Gastroesophageal sphincter (tissue), 4 donors: ENCODE data around the gene CRABP2. TPM values are rescaled to one million over a fixed set of nuclear protein-coding genes. Genes with fewer than 3 reads are reported as not detected.

Experiments
- ATAC-seq: fragments of 150-250 bp; one replicate; pipeline ENCODE4 v1.9.1; 2016; ENCODE audit warnings: mild to moderate bottlenecking, moderate library complexity
- H3K27ac ChIP-seq, 4 donors: fragments of 200-600 bp; sonication (generic) in 3 of 4; 1 replicate in 3 of 4; 2 replicates in 1 of 4; pipeline ENCODE4 v1.5.1; 2016 to 2019
- H3K27me3 ChIP-seq: fragments of 200-600 bp; sonication (generic); one replicate; pipeline ENCODE4 v1.5.1; 2019
- H3K36me3 ChIP-seq, 2 donors: fragments of 200-600 bp; sonication (generic); one replicate each; pipeline ENCODE4 v1.5.1; 2019; ENCODE audit warnings: control low read depth in 1 of 2
- H3K4me1 ChIP-seq, 3 donors: fragments of 200-600 bp; sonication (generic); 1 replicate in 2 of 3; 2 replicates in 1 of 3; pipeline ENCODE4 v1.5.1; 2016 to 2019; ENCODE audit warnings: control low read depth in 2 of 3
- H3K4me3 ChIP-seq, 2 donors: fragments of 200-600 bp; sonication (generic); one replicate each; pipeline ENCODE4 v1.5.1; 2019; ENCODE audit warnings: mild to moderate bottlenecking in 1 of 2, moderate library complexity in 1 of 2
- H3K9me3 ChIP-seq, 3 donors: fragments of 200-600 bp; sonication (generic); one replicate each; pipeline ENCODE4 v1.5.1; 2017 to 2019; ENCODE audit warnings: control low read depth in 2 of 3
- CTCF ChIP-seq, 4 experiments: fragments of 200-600 bp in 2 of 4; fragments of 450-650 bp in 2 of 4; sonication (generic) in 1 of 4; IDR thresholded peaks; one replicate each; pipeline ENCODE4 v1.5.1; 2017 to 2019; ENCODE audit warnings: antibody characterized with exemption in 4 of 4, mild to moderate bottlenecking in 2 of 4, moderate library complexity in 2 of 4
- EP300 ChIP-seq: sonication (generic); formaldehyde crosslinking; IDR thresholded peaks from one replicate; pipeline ENCODE4 v1.6.1; 2017; ENCODE audit warnings: antibody characterized with exemption, mild to moderate bottlenecking
- POLR2A ChIP-seq, 2 donors: fragments of 450-650 bp; IDR thresholded peaks; one replicate each; pipeline ENCODE4 v1.6.1; 2017; ENCODE audit warnings: antibody characterized with exemption in 2 of 2, mild to moderate bottlenecking in 2 of 2, moderate library complexity in 1 of 2
- POLR2AphosphoS5 ChIP-seq: sonication (generic); formaldehyde crosslinking; IDR thresholded peaks from one replicate; pipeline ENCODE4 v1.6.1; 2017; ENCODE audit warnings: antibody characterized with exemption
- WGBS, 2 donors: methylation state at CpG; one replicate each; pipeline ENCODE4 v1.1.5; 2018; ENCODE audit warnings: low coverage in 1 of 2; 5-methylcytosine and 5-hydroxymethylcytosine counted together
- total RNA-seq, 4 donors: library from RNA; depleted of rRNA; stranded (reverse); fragments of >200 nt; gene quantifications; one replicate each; pipeline ENCODE4 v1.1.0, GENCODE V29; 2016

The CRABP2 gene
- total RNA-seq, 4 donors from 2014 or later = 0.54 to 36.7 (median 6.0) TPM

GRCh38 chr1:156705918-156706656, 704 bp upstream of the CRABP2 start:
- H3K36me3 ChIP-seq = no peaks in the 10 kb centered on the region
- H3K27ac ChIP-seq = peak overlapping the region; percentile 24 to 87 (median 84)
- peaks cover 0 to 78% (median 44%) of the 10 kb centered on the region in 3 donors for H3K4me1 ChIP-seq
- peaks cover 26% of the 10 kb centered on the region for H3K27me3 ChIP-seq
- no CpG with 5 or more reads among the region's 45 CpGs for WGBS, 2 donors
- TF ChIP-seq EP300 (no peak), CTCF (IDR thresholded peaks at IDR 0.05) (peak in 3 of 4 experiments; percentile 70 to 84 (median 76)), POLR2A (IDR thresholded peaks at IDR 0.05) (no peak), POLR2AphosphoS5 (no peak)
- peak; percentile 69 for ATAC-seq
- H3K9me3 ChIP-seq = no peaks in the 10 kb centered on the region
- H3K4me3 ChIP-seq = peak overlapping the region; percentile 18 to 54

GRCh38 chr1:156704930-156705320, 458 bp downstream of the CRABP2 start:
- WGBS, 2 donors = 0% methylated on average over 1 to 14 of the region's 29 CpGs
- Histone ChIP-seq H3K27me3 (peaks cover 38% of the 10 kb centered on the region), H3K4me3 (peak overlapping the region in 1 of 2 donors; percentile 54), H3K36me3 (peaks cover 0 to 9% of the 10 kb centered on the region in 2 donors), H3K27ac (peak overlapping the region in 3 of 4 donors; percentile 83 to 87 (median 85)), H3K9me3 (no peaks in the 10 kb centered on the region), H3K4me1 (peaks cover 0 to 66% (median 40%) of the 10 kb centered on the region in 3 donors)
- ATAC-seq = peak; percentile 57
- TF ChIP-seq POLR2AphosphoS5 (peak; percentile 23), CTCF (IDR thresholded peaks at IDR 0.05) (no peak), EP300 (no peak), POLR2A (IDR thresholded peaks at IDR 0.05) (no peak)

GRCh38 chr1:156704166-156704711, 1.1 kb downstream of the CRABP2 start:
- Histone ChIP-seq H3K27ac (no peak overlapping the region), H3K27me3 (peaks cover 43% of the 10 kb centered on the region), H3K36me3 (peaks cover 0 to 16% of the 10 kb centered on the region in 2 donors), H3K4me3 (peak overlapping the region in 1 of 2 donors; percentile 54), H3K4me1 (peaks cover 0 to 59% (median 33%) of the 10 kb centered on the region in 3 donors), H3K9me3 (no peaks in the 10 kb centered on the region)
- ATAC-seq = no peak
- WGBS, 2 donors = 42 to 60% methylated on average over 5 of the region's 10 CpGs
- TF ChIP-seq CTCF (IDR thresholded peaks at IDR 0.05) = no peak
- no peak for TF ChIP-seq EP300
- no peak for TF ChIP-seq POLR2A (IDR thresholded peaks at IDR 0.05)
- no peak for TF ChIP-seq POLR2AphosphoS5

- no CpG with 5 or more reads among the region's 4 CpGs for WGBS, 2 donors
- no peak for ATAC-seq
- no peaks in the 10 kb centered on the region for H3K9me3 ChIP-seq
- no peak for TF ChIP-seq POLR2A (IDR thresholded peaks at IDR 0.05)
- no peak for TF ChIP-seq EP300
- TF ChIP-seq POLR2AphosphoS5 = no peak
- no peak for TF ChIP-seq CTCF (IDR thresholded peaks at IDR 0.05)
- no peak overlapping the region for H3K27ac ChIP-seq
- H3K4me1 ChIP-seq = peaks cover 0 to 55% (median 32%) of the 10 kb centered on the region in 3 donors
- H3K27me3 ChIP-seq = peaks cover 43% of the 10 kb centered on the region
- no peak overlapping the region for H3K4me3 ChIP-seq
- H3K36me3 ChIP-seq = peaks cover 0 to 17% of the 10 kb centered on the region in 2 donors
Observed at GRCh38 chr1:156703741-156704140, 1.6 kb downstream of the CRABP2 start.

GRCh38 chr1:156703336-156703735, 2.0 kb downstream of the CRABP2 start:
- no peak overlapping the region for H3K27ac ChIP-seq
- no peak overlapping the region for H3K4me3 ChIP-seq
- TF ChIP-seq POLR2AphosphoS5 (no peak), CTCF (IDR thresholded peaks at IDR 0.05) (no peak), POLR2A (IDR thresholded peaks at IDR 0.05) (no peak), EP300 (no peak)
- H3K9me3 ChIP-seq = no peaks in the 10 kb centered on the region
- H3K27me3 ChIP-seq = peaks cover 43% of the 10 kb centered on the region
- peaks cover 0 to 17% of the 10 kb centered on the region in 2 donors for H3K36me3 ChIP-seq
- ATAC-seq = no peak
- WGBS, 2 donors = 80% methylated on average over 1 of the region's 4 CpGs; no CpG with 5 or more reads in 1 of the 2 donors
- H3K4me1 ChIP-seq = peaks cover 0 to 51% (median 32%) of the 10 kb centered on the region in 3 donors
